ENCODE data around the gene BBS9.
A peak's percentile ranks its signal among the peaks of the same experiment; 100 is the strongest.
"Not testable (repeated sequence)": the region's sequence is repeated elsewhere in the genome, so short reads cannot be mapped to it uniquely, and the experiment has no call there.

BBS9 gene

GRCh38 chr7:33217595-33217994 lies 88.2 kb downstream of the BBS9 start:
- H3K27ac ChIP-seq: no peak overlapping the region
- TF ChIP-seq ZFX (IDR thresholded peaks at IDR 0.05; ENCODE audit: borderline replicate concordance) (no peak), CTCF (IDR thresholded peaks at IDR 0.05) (no peak)

- H3K27ac ChIP-seq: not testable (repeated sequence)
Observed at GRCh38 chr7:33218841-33219535, 89.6 kb downstream of the BBS9 start.

- TF ChIP-seq CTCF (IDR thresholded peaks at IDR 0.05) (no peak), ZFX (IDR thresholded peaks at IDR 0.05; ENCODE audit: borderline replicate concordance) (no peak)
- H3K27ac ChIP-seq: no peak overlapping the region
Observed at GRCh38 chr7:33220231-33220630, 90.9 kb downstream of the BBS9 start.

GRCh38 chr7:33221390-33221789 lies 92.0 kb downstream of the BBS9 start:
- no peak for TF ChIP-seq CTCF (IDR thresholded peaks at IDR 0.05)
- no peak for TF ChIP-seq ZFX (IDR thresholded peaks at IDR 0.05; ENCODE audit: borderline replicate concordance)

GRCh38 chr7:33232632-33233145 lies 103.3 kb downstream of the BBS9 start:
- no peak for TF ChIP-seq ZFX (IDR thresholded peaks at IDR 0.05; ENCODE audit: borderline replicate concordance)
- no peak overlapping the region for H3K27ac ChIP-seq

More at GRCh38 chr7:33221390-33221789, 92.0 kb downstream of the BBS9 start:
- H3K27ac ChIP-seq: no peak overlapping the region

- no peak for TF ChIP-seq ZFX (IDR thresholded peaks at IDR 0.05; ENCODE audit: borderline replicate concordance)
- no peak for TF ChIP-seq CTCF (IDR thresholded peaks at IDR 0.05)
- no peak overlapping the region for H3K27ac ChIP-seq
Observed at GRCh38 chr7:33233659-33234058, 104.3 kb downstream of the BBS9 start.

GRCh38 chr7:33237036-33237435 lies 107.7 kb downstream of the BBS9 start:
- TF ChIP-seq ZFX (IDR thresholded peaks at IDR 0.05; ENCODE audit: borderline replicate concordance) (no peak), CTCF (IDR thresholded peaks at IDR 0.05) (no peak)
- no peak overlapping the region for H3K27ac ChIP-seq

GRCh38 chr7:33243319-33243881 lies 114.0 kb downstream of the BBS9 start:
- no peak overlapping the region for H3K27ac ChIP-seq
- TF ChIP-seq CTCF (IDR thresholded peaks at IDR 0.05): peak; percentile 88
- TF ChIP-seq ZFX (IDR thresholded peaks at IDR 0.05; ENCODE audit: borderline replicate concordance): no peak
